HepG2 (cell line): ENCODE data around the gene UBASH3A. TPM values are rescaled to one million over a fixed set of nuclear protein-coding genes. Genes with fewer than 3 reads are reported as not detected.
A peak's percentile ranks its signal among the peaks of the same experiment; 100 is the strongest.

Experiments
- CHD2 ChIP-seq: IDR thresholded peaks from 2 replicates; pipeline ENCODE4 v1.6.1; 2011; ENCODE audit warnings: low read depth, low read length, improper control_type of control experiment
- HNF4G ChIP-seq, 2 experiments: sonication (generic) in 1 of 2; formaldehyde crosslinking in 1 of 2; IDR thresholded peaks; 2 replicates each; pipeline versions ENCODE4 v1.4.0 to v1.6.1; 2011 to 2020; ENCODE audit warnings: borderline replicate concordance in 2 of 2, low read depth in 2 of 2, mild to moderate bottlenecking in 2 of 2, low read length in 1 of 2, missing genetic modification reagents in 1 of 2, moderate library complexity in 1 of 2
- RNF2 ChIP-seq: fragments of 450-650 bp; conservative IDR thresholded peaks from 2 replicates; pipeline ENCODE4 v1.6.1; 2016; ENCODE audit warnings: low read depth
- SNAPC2 ChIP-seq: sonication (generic); formaldehyde crosslinking; IDR thresholded peaks from 2 replicates; pipeline ENCODE4 v1.8.1; 2022; ENCODE audit warnings: mild to moderate bottlenecking, missing genetic modification reagents
- SNAPC4 ChIP-seq: sonication (generic); formaldehyde crosslinking; IDR thresholded peaks from 2 replicates; pipeline ENCODE4 v1.4.0; 2020; ENCODE audit warnings: mild to moderate bottlenecking, missing genetic modification reagents
- TOE1 ChIP-seq: sonication (generic); formaldehyde crosslinking; IDR thresholded peaks from 2 replicates; pipeline ENCODE4 v1.4.0; 2020; ENCODE audit warnings: mild to moderate bottlenecking, missing genetic modification reagents
- U2AF2 ChIP-seq: fragments of 200-400 bp; formaldehyde crosslinking; IDR thresholded peaks from 2 replicates; pipeline ENCODE4 v1.6.1; 2017; ENCODE audit warnings: low read depth, mild to moderate bottlenecking, low read length
- ZBTB46 ChIP-seq: sonication (generic); formaldehyde crosslinking; IDR thresholded peaks from 2 replicates; pipeline ENCODE4 v1.4.0; 2020; ENCODE audit warnings: mild to moderate bottlenecking, missing genetic modification reagents, borderline replicate concordance
- ZFP91 ChIP-seq: sonication (generic); formaldehyde crosslinking; IDR thresholded peaks from 2 replicates; pipeline ENCODE4 v1.9.0; 2022; ENCODE audit warnings: missing genetic modification reagents, mild to moderate bottlenecking, borderline replicate concordance
- ZNF414 ChIP-seq: sonication (generic); formaldehyde crosslinking; IDR thresholded peaks from 2 replicates; pipeline ENCODE4 v1.5.0; 2020; ENCODE audit warnings: missing genetic modification reagents
- ZNF629 ChIP-seq: sonication (generic); formaldehyde crosslinking; conservative IDR thresholded peaks from 2 replicates; pipeline ENCODE4 v1.5.0; 2020; ENCODE audit warnings: missing genetic modification reagents
- polyA plus RNA-seq, 8 experiments: library from polyadenylated mRNA; depleted of rRNA in 3 of 8; stranded (reverse) in 7 of 8; unstranded in 1 of 8; fragments of >200 nt; fragmentation: Illumina TruSeq in 4 of 8; extraction: Trizol in 4 of 8; gene quantifications; 2 replicates each; pipeline versions ENCODE4 v1.2.1 to v1.2.3, GENCODE V29; 2011 to 2016; ENCODE audit warnings: low read depth in 4 of 8, missing spikeins in 1 of 8, mixed read lengths in 1 of 8; ENCODE audit not compliant: insufficient read depth in 1 of 8
- total RNA-seq, 5 experiments: library from RNA; depleted of rRNA; stranded (reverse); fragments of >200 nt; fragmentation: Illumina TruSeq; extraction: Trizol; gene quantifications; 2 replicates each; pipeline ENCODE4 v1.2.3, GENCODE V29; 2016; ENCODE audit warnings: low read depth in 1 of 5
- TF ChIP-seq, protein P1 (sequence below): sonication (generic); formaldehyde crosslinking; IDR thresholded peaks from 2 replicates; pipeline ENCODE4 v1.4.0; 2020; ENCODE audit warnings: missing genetic modification reagents, mild to moderate bottlenecking, borderline replicate concordance

The UBASH3A gene
- total and polyA plus RNA-seq, 2 of the 13 experiments (the other 11 are each of a cell fraction or from before 2014, with no cell fraction given) = not detected

- TF ChIP-seq SNAPC4 (0 out of 2 replicates have a peak, but pooled peaks have one; percentile 12), ZBTB46 (CRISPR knock-in tag) (no peak), TOE1 (CRISPR knock-in tag) (no peak), ZNF414 (CRISPR knock-in tag) (peak; percentile 74; the same call in 1 of the 2 replicates), U2AF2 (no peak), HNF4G (IDR thresholded peaks at IDR 0.05; ENCODE audit: borderline replicate concordance, low read depth, low read length) (no peak), HNF4G (CRISPR knock-in tag; IDR thresholded peaks at IDR 0.05; ENCODE audit: borderline replicate concordance, low read depth) (no peak), SNAPC2 (CRISPR knock-in tag) (no peak), CHD2 (no peak), ZNF629 (CRISPR knock-in tag) (peak; percentile 94), ZFP91 (CRISPR knock-in tag) (peak; percentile 42; the same call in 1 of the 2 replicates), RNF2 (no peak)
- TF ChIP-seq, protein P1, sequence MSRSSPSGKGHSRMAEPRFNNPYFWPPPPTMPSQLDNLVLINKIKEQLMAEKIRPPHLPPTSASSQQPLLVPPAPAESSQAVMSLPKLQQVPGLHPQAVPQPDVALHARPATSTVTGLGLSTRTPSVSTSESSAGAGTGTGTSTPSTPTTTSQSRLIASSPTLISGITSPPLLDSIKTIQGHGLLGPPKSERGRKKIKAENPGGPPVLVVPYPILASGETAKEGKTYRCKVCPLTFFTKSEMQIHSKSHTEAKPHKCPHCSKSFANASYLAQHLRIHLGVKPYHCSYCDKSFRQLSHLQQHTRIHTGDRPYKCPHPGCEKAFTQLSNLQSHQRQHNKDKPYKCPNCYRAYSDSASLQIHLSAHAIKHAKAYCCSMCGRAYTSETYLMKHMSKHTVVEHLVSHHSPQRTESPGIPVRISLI (CRISPR knock-in tag) = no peak
Observed at GRCh38 chr21:42388740-42389448, 14.8 kb upstream of the UBASH3A start (continued).
